Activated CD8-positive, alpha-beta T cell treated with anti-CD3 and anti-CD28 coated beads, Interleukin-2, amount 10 ng/mL, durations not matched to agents 7 days and 5 days (primary cell): ENCODE data around the gene GRM8. TPM values are rescaled to one million over a fixed set of nuclear protein-coding genes. Genes with fewer than 3 reads are reported as not detected.
"Not testable (repeated sequence)": the region's sequence is repeated elsewhere in the genome, so short reads cannot be mapped to it uniquely, and the experiment has no call there.

Experiments used
- ATAC-seq: fragments of 150-1000 bp; cut with Tn5 transposase; one replicate; pipeline ENCODE4 v1.10.0; 2021; ENCODE audit warnings: moderate library complexity
- CTCF ChIA-PET: fragments of 350-600 bp; sonication (Branson Sonifier 250); formaldehyde crosslinking; loops from one replicate; lab custom pipeline; 2021; ENCODE audit warnings: antibody characterized with exemption; lab: Charles Lee
- POLR2A ChIA-PET: fragments of 350-600 bp; sonication (Branson Sonifier 250); formaldehyde crosslinking; loops from one replicate; lab custom pipeline; 2021; ENCODE audit warnings: antibody characterized with exemption; lab: Charles Lee
- DNase-seq: peaks from one replicate; pipeline ENCODE4 v3.0.0-alpha.2; 2020
- H3K27ac Mint-ChIP-seq: one replicate; pipeline ENCODE4 v1.8.0; 2021; ENCODE audit warnings: mild to moderate bottlenecking, mixed read lengths
- H3K27me3 Mint-ChIP-seq: one replicate; pipeline ENCODE4 v1.8.0; 2021; ENCODE audit warnings: low read depth, mixed read lengths
- H3K36me3 Mint-ChIP-seq: one replicate; pipeline ENCODE4 v1.8.0; 2021; ENCODE audit warnings: low read depth, mixed read lengths
- H3K4me1 Mint-ChIP-seq: one replicate; pipeline ENCODE4 v1.8.0; 2021; ENCODE audit warnings: low read depth, mixed read lengths
- H3K4me3 Mint-ChIP-seq: one replicate; pipeline ENCODE4 v1.8.0; 2021; ENCODE audit warnings: mild to moderate bottlenecking, mixed read lengths
- H3K9me3 Mint-ChIP-seq: one replicate; pipeline ENCODE4 v1.8.0; 2022; ENCODE audit warnings: mixed read lengths; ENCODE audit not compliant: insufficient read depth
- total RNA-seq, 2 experiments: library from RNA; stranded (reverse); gene quantifications; one replicate each; pipeline ENCODE4 v1.2.3, GENCODE V29; 2021

Gene GRM8
- total RNA-seq, 2 experiments from 2014 or later = not detected

GRCh38 chr7:126948664-126949063 is 304.1 kb downstream of the GRM8 start:
- Mint-ChIP-seq H3K4me3 (no peak overlapping the region), H3K36me3 (no peaks in the 10 kb centered on the region), H3K4me1 (no peaks in the 10 kb centered on the region), H3K9me3 (no peaks in the 10 kb centered on the region), H3K27me3 (peaks cover 2% of the 10 kb centered on the region), H3K27ac (no peak overlapping the region)
- ChIA-PET CTCF (no interaction called here), POLR2A (no interaction called here)
- ATAC-seq (no peak), DNase-seq (no peak)

GRCh38 chr7:126940723-126941307 is 311.9 kb downstream of the GRM8 start:
- no peak for ATAC-seq
- POLR2A ChIA-PET = no interaction called here
- no peak overlapping the region for H3K4me3 Mint-ChIP-seq

GRCh38 chr7:126937171-126937570 is 315.6 kb downstream of the GRM8 start:
- POLR2A ChIA-PET = no interaction called here

More at GRCh38 chr7:126940723-126941307, 311.9 kb downstream of the GRM8 start:
- no peaks in the 10 kb centered on the region for H3K36me3 Mint-ChIP-seq
- CTCF ChIA-PET = no interaction called here
- H3K27me3 Mint-ChIP-seq = no peaks in the 10 kb centered on the region
- H3K27ac Mint-ChIP-seq = no peak overlapping the region
- H3K9me3 Mint-ChIP-seq = no peaks in the 10 kb centered on the region
- H3K4me1 Mint-ChIP-seq = no peaks in the 10 kb centered on the region
- no peak for DNase-seq

GRCh38 chr7:126931581-126931980 is 321.2 kb downstream of the GRM8 start:
- no peaks in the 10 kb centered on the region for H3K36me3 Mint-ChIP-seq
- H3K27me3 Mint-ChIP-seq = no peaks in the 10 kb centered on the region
- no peak overlapping the region for H3K27ac Mint-ChIP-seq
- no peaks in the 10 kb centered on the region for H3K4me1 Mint-ChIP-seq
- ChIA-PET CTCF (no interaction called here), POLR2A (no interaction called here)
- H3K9me3 Mint-ChIP-seq = no peaks in the 10 kb centered on the region
- ATAC-seq (no peak), DNase-seq (no peak)
- no peak overlapping the region for H3K4me3 Mint-ChIP-seq

More at GRCh38 chr7:126937171-126937570, 315.6 kb downstream of the GRM8 start:
- Mint-ChIP-seq H3K36me3 (no peaks in the 10 kb centered on the region), H3K9me3 (no peaks in the 10 kb centered on the region), H3K4me3 (no peak overlapping the region), H3K4me1 (no peaks in the 10 kb centered on the region), H3K27me3 (no peaks in the 10 kb centered on the region), H3K27ac (no peak overlapping the region)
- CTCF ChIA-PET = no interaction called here
- no peak for DNase-seq
- no peak for ATAC-seq

GRCh38 chr7:126930166-126930565 is 322.6 kb downstream of the GRM8 start:
- Mint-ChIP-seq H3K9me3 (no peaks in the 10 kb centered on the region), H3K27me3 (no peaks in the 10 kb centered on the region), H3K27ac (no peak overlapping the region), H3K4me3 (no peak overlapping the region), H3K4me1 (no peaks in the 10 kb centered on the region), H3K36me3 (no peaks in the 10 kb centered on the region)
- DNase-seq (no peak), ATAC-seq (no peak)
- POLR2A ChIA-PET = no interaction called here
- CTCF ChIA-PET = no interaction called here

GRCh38 chr7:126924477-126924876 is 328.3 kb downstream of the GRM8 start:
- CTCF ChIA-PET = no interaction called here
- H3K9me3 Mint-ChIP-seq = no peaks in the 10 kb centered on the region
- ATAC-seq (no peak), DNase-seq (no peak)
- POLR2A ChIA-PET = no interaction called here
- no peak overlapping the region for H3K4me3 Mint-ChIP-seq
- H3K4me1 Mint-ChIP-seq = no peaks in the 10 kb centered on the region
- no peaks in the 10 kb centered on the region for H3K27me3 Mint-ChIP-seq
- H3K36me3 Mint-ChIP-seq = no peaks in the 10 kb centered on the region
- H3K27ac Mint-ChIP-seq = no peak overlapping the region

- ATAC-seq, H3K9me3 Mint-ChIP-seq, H3K27ac Mint-ChIP-seq, H3K27me3 Mint-ChIP-seq, CTCF ChIA-PET, H3K36me3 Mint-ChIP-seq, H3K4me3 Mint-ChIP-seq, DNase-seq, H3K4me1 Mint-ChIP-seq, POLR2A ChIA-PET: not testable (repeated sequence)
These were observed 341.1 kb downstream of the GRM8 start for GRCh38 chr7:126911627-126912026.

GRCh38 chr7:126908564-126908963 is 344.2 kb downstream of the GRM8 start:
- POLR2A ChIA-PET, CTCF ChIA-PET, ATAC-seq: not testable (repeated sequence)

GRCh38 chr7:126907657-126908056 is 345.1 kb downstream of the GRM8 start:
- H3K36me3 Mint-ChIP-seq, POLR2A ChIA-PET, ATAC-seq, H3K27me3 Mint-ChIP-seq, H3K4me3 Mint-ChIP-seq, DNase-seq, H3K4me1 Mint-ChIP-seq, H3K27ac Mint-ChIP-seq, H3K9me3 Mint-ChIP-seq, CTCF ChIA-PET: not testable (repeated sequence)

More at GRCh38 chr7:126908564-126908963, 344.2 kb downstream of the GRM8 start:
- not testable (repeated sequence) for H3K9me3 Mint-ChIP-seq, H3K4me1 Mint-ChIP-seq, H3K27me3 Mint-ChIP-seq, DNase-seq, H3K36me3 Mint-ChIP-seq, H3K27ac Mint-ChIP-seq, H3K4me3 Mint-ChIP-seq

- H3K27me3 Mint-ChIP-seq, POLR2A ChIA-PET, CTCF ChIA-PET: not testable (repeated sequence)
These were observed 347.5 kb downstream of the GRM8 start for GRCh38 chr7:126905255-126905654.

GRCh38 chr7:126901041-126901765 is 351.5 kb downstream of the GRM8 start:
- DNase-seq, H3K4me3 Mint-ChIP-seq, H3K27me3 Mint-ChIP-seq, POLR2A ChIA-PET, H3K36me3 Mint-ChIP-seq, H3K27ac Mint-ChIP-seq, H3K4me1 Mint-ChIP-seq, ATAC-seq, H3K9me3 Mint-ChIP-seq: not testable (repeated sequence)
- CTCF ChIA-PET = interaction anchor here (1.0 kb wide), 1 partner anchor 98 kb away, joined by 3 read pairs; no protein-coding TSS in a partner anchor

More at GRCh38 chr7:126905255-126905654, 347.5 kb downstream of the GRM8 start:
- H3K36me3 Mint-ChIP-seq, H3K27ac Mint-ChIP-seq, H3K4me3 Mint-ChIP-seq, H3K9me3 Mint-ChIP-seq, DNase-seq, H3K4me1 Mint-ChIP-seq, ATAC-seq: not testable (repeated sequence)

- ATAC-seq, CTCF ChIA-PET, H3K4me3 Mint-ChIP-seq, H3K36me3 Mint-ChIP-seq, H3K27ac Mint-ChIP-seq, H3K27me3 Mint-ChIP-seq, POLR2A ChIA-PET, DNase-seq, H3K9me3 Mint-ChIP-seq, H3K4me1 Mint-ChIP-seq: not testable (repeated sequence)
These were observed 364.8 kb downstream of the GRM8 start for GRCh38 chr7:126887980-126888379.
